GM21529 (cell line): ENCODE data around the gene MACROD1.
"Not testable (repeated sequence)": the region's sequence is repeated elsewhere in the genome, so short reads cannot be mapped to it uniquely, and the experiment has no call there.

Experiments used
- ATAC-seq: cut with Tn5 transposase; IDR thresholded peaks from one replicate; pipeline ENCODE4 v1.9.1; 2021; ENCODE audit not compliant: unreplicated experiment

The MACROD1 gene

GRCh38 chr11:64185693-64186491 lies 20.0 kb upstream of the MACROD1 start, which contains the start of gene STIP1:
Gene STIP1, plus strand, starts transcription at chr11:64186171. Its CDS starts 91 bp downstream, at chr11:64186262.
- ATAC-seq: peak; percentile 77

- ATAC-seq: peak; percentile 20
Observed at GRCh38 chr11:64185175-64185692, 19.3 kb upstream of the MACROD1 start.

- no peak for ATAC-seq
Observed at GRCh38 chr11:64183890-64184289, 18.0 kb upstream of the MACROD1 start.

GRCh38 chr11:64181506-64182411 lies 15.8 kb upstream of the MACROD1 start:
- ATAC-seq: no peak

GRCh38 chr11:64180891-64181290 lies 15.0 kb upstream of the MACROD1 start:
- ATAC-seq: no peak

- ATAC-seq: no peak
Observed at GRCh38 chr11:64178951-64179639, 13.2 kb upstream of the MACROD1 start.

GRCh38 chr11:64178203-64178602 lies 12.3 kb upstream of the MACROD1 start:
- no peak for ATAC-seq

GRCh38 chr11:64176751-64177150 lies 10.8 kb upstream of the MACROD1 start:
- no peak for ATAC-seq

- ATAC-seq: no peak
Observed at GRCh38 chr11:64173616-64174355, 7.9 kb upstream of the MACROD1 start.

- no peak for ATAC-seq
Observed at GRCh38 chr11:64170419-64170818, 4.5 kb upstream of the MACROD1 start.

GRCh38 chr11:64165481-64165841 lies 452 bp downstream of the MACROD1 start:
- peak; percentile 23 for ATAC-seq

- no peak for ATAC-seq
Observed at GRCh38 chr11:64164392-64165312, 1.3 kb downstream of the MACROD1 start.

GRCh38 chr11:64163951-64164350 lies 2.0 kb downstream of the MACROD1 start:
- ATAC-seq: no peak

GRCh38 chr11:64162769-64163168 lies 3.1 kb downstream of the MACROD1 start:
- ATAC-seq: not testable (repeated sequence)

GRCh38 chr11:64161037-64161436 lies 4.9 kb downstream of the MACROD1 start:
- ATAC-seq: no peak

GRCh38 chr11:64157631-64158394 lies 8.1 kb downstream of the MACROD1 start:
- no peak for ATAC-seq

GRCh38 chr11:64156235-64157011 lies 9.5 kb downstream of the MACROD1 start:
- ATAC-seq: no peak

- ATAC-seq: no peak
Observed at GRCh38 chr11:64153812-64154211, 12.1 kb downstream of the MACROD1 start.
